COLO829 (cell line): ENCODE measurements around the gene MCU.

Experiments
- DNase-seq: peaks from one replicate; pipeline ENCODE4 v3.0.0; 2012; ENCODE audit warnings: low spot score

The MCU gene

GRCh38 chr10:72846238-72846637, 154.3 kb downstream of the MCU start:
- no peak for DNase-seq

- DNase-seq: no peak
These were observed 155.7 kb downstream of the MCU start for GRCh38 chr10:72847681-72848080.

DNA sequence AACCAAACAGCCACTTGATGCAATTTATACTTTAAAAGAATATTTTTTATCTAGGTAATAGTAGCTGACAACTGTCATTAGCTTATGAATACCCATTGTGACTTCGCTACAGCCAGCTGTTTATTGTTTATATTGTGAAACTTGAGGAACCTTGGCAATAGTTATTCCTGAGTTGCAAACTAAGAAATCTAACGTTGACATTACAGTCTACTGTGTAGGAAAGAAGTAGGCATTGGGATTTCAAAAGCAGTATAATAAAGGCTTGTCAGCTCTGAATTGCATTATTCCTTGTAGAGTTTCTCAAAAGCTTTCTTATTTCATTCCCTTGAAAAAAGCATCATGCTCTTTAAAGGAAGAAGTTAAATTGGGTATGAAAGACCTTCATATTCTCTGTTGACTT, 158.9 kb downstream of the MCU start:
- DNase-seq: no peak

DNA sequence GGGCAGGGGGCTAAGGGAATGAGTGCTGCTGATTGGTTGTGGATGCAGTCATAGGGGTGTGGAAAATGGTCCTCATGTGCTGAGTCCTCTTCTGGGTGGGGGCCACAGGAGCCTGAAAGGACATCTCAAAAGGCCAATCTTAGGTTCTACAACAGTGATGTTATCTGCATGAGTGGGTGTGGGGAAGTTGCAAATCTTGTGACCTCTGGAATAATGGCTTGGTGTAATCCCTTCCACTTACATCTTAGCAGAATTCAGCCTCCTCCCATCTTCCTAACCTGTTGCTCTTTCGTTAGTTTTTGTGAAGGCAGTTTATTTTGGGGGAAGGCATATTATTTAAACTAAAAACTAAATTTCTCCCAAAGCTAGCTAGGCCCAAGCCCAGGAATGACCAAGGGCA, 159.6 kb downstream of the MCU start:
- DNase-seq: no peak

DNA sequence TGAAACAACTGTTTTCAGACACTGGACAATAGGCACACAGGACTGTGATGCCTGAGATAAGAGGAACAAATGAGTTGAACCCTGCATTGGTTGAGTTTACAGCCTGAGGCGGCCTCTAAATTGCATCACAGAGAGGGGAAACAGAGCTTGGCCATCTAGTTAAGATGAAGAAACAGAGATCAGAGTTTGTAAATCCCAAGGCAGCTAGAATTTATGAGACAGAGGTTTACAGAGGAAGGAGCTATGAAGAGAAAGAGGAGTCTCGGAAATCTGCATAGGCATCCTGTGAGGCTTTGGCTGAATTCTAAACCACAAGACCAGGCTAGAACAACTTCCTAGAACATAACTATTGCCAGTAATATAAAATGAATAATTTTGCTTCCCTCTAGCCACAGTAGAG, 160.6 kb downstream of the MCU start:
- no peak for DNase-seq

DNA sequence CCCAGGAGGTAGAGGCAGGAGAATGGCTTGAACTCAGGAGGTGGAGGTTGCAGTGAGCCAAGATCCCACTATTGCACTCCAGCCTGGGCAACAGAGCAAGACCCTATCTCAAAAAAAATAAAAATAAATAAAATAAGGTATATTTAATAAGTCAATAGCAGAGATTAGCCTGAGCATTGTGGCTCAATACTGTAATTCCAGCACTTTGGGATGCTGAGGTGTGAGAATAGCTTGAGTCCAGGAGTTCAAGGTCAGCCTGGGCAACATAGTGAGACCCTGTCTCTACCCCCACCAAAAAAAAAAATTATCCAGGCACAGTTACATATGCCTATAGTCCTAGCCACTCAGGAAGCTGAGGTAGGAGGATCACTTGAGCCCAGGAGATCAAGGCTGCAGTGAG, 163.2 kb downstream of the MCU start:
- DNase-seq: no peak

GRCh38 chr10:72855790-72856189, 163.8 kb downstream of the MCU start:
- DNase-seq: no peak

DNA sequence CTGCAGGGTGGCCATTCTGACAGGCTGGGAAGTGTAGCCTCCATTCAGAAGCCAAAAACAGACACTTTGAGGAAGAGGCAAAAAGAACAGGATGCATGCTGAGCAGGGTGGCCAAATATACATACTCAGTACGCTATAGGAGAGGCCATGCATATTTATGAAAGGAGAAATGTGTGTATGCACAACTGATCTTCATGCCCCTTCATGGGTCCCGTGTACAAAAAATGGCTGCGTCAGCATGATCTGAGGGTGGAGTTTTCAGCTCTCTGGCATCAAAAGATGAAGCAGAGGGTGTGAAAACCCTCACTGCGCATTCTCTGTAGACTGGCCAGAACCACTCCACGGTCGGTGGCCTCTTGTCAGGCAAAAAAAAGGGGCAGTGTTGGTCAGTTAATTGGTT, 166.1 kb downstream of the MCU start:
- no peak for DNase-seq

- no peak for DNase-seq
These were observed 171.0 kb downstream of the MCU start for GRCh38 chr10:72862957-72863356.

GRCh38 chr10:72875250-72876055, 183.5 kb downstream of the MCU start:
- DNase-seq: no peak

GRCh38 chr10:72879245-72879644, 187.3 kb downstream of the MCU start:
- no peak for DNase-seq

DNA sequence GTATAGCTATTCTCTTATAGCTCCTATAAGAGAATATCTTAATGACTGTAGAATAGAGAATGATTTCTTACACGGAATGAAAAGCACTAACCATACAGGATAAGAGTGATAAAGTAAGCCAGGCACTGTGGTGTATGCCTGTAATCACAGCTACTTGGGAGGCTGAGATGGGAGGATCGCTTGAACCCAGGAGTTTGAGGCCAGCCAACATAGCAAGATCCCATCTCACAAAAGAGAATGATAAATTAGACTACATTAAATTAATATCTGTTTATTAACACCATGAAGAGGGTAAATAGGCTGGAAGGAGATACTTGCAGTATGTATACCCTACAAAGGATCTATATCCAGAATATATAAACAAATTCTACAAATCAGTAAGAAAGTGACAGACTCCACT, 189.3 kb downstream of the MCU start:
- DNase-seq: no peak

DNA sequence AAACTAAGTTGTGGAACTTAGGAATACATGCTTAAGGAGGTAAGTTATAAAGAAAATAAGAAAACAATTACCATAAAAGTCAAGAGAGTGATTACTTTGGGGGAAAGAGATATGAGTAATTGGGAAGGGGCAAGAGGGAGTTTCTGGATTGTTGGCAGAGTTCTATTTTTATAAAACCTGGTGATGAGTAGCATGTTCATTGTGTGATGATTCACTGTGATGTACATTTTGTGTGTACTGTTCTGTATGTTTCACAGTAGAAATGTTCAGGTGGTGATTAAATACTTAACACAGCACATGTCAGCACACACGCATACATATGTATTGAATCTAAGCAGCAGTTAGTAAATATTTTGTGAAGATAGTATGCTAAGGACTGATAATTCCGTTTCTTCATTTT, 191.9 kb downstream of the MCU start:
- DNase-seq: no peak

- no peak for DNase-seq
These were observed 194.0 kb downstream of the MCU start for GRCh38 chr10:72885953-72886352.

DNA sequence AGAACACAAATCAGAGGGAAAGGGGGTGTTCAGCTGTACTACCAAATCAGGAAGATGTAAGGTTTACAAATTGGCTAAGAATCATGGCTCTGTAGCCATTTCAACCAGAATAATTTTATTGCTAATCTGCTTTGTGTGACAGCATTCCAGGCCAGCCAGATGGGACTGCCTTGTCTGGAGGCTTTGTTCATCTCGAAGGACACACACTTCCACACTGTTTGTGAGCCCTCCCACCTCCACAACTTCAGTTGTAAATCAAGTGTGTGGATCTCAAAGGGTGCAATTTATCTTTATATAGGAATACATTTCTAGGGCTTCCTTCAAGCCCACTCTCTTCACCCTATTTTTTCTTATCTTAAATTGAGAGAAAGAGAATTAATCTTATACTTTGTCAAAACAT, 194.7 kb downstream of the MCU start:
- no peak for DNase-seq

- DNase-seq: no peak
These were observed 195.1 kb downstream of the MCU start for GRCh38 chr10:72887043-72887442.

- no peak for DNase-seq
These were observed 196.3 kb downstream of the MCU start for GRCh38 chr10:72888151-72888638.

GRCh38 chr10:72889391-72889831, 197.5 kb downstream of the MCU start:
- DNase-seq: no peak

DNA sequence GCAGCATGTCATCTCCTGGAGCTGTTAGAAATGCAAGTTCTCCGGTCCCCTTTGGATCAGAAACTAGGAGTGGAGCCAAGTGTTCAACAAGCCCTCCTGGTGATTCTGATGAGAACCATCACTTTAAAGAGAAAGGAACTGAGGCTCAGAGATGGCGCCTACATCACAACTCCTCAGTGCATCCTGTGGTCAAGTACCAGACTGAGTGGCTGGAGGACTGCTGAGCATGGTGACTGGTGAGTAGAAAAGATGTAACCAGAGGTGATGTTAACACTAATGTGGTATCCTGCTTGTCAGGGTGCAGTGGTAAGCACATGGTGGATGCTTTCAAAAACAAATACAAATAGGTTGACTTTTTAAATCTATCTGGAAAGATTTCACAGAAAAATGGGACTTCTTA, 198.1 kb downstream of the MCU start:
- DNase-seq: no peak

GRCh38 chr10:72893136-72893798, 201.3 kb downstream of the MCU start, which contains the start of gene OIT3:
Gene OIT3 (plus strand): TSS chr10:72893739. CDS start chr10:72893799, 60 bp downstream.
- no peak for DNase-seq

DNA sequence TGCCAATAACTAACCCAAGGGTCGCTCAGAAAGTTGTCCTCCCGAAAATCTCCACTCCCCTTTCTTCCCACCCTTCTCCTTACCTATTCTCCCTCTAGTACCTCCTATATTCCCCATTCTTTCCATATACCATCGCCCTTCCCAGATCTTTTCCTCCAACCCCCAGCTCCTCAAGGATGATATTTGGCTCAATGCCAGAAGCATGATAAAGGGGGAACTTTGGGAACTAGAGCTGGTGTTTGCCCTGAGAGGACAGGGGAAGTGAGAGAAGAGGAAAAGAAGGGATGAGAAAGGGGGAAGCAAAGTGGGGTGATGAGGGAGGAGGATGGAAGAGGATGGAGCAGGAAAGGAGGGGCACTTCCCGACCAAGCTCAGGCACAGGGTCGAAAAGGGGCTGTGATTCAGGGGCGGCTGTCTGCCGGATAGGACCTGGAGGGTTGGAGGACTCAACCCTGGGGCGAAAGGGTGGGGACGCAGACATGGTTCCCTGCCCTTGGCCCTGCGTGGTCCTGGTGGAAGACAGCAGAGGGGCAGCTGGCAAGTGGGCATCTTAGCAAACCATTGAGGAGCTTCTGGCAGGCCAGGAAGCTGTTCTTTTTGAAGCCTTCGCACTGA, 203.4 kb downstream of the MCU start:
- no peak for DNase-seq

- no peak for DNase-seq
These were observed 206.7 kb downstream of the MCU start for GRCh38 chr10:72898616-72899015.

GRCh38 chr10:72899545-72899944, 207.6 kb downstream of the MCU start:
- DNase-seq: no peak
